DOHH2 (cell line): Measurements from ENCODE around the gene FGGY.

Experiments
- EZH2phosphoT487 ChIP-seq: fragments of 200-600 bp; sonication (generic); IDR thresholded peaks from 2 replicates; pipeline ENCODE4 v1.6.1; 2017; ENCODE audit warnings: borderline replicate concordance, mild to moderate bottlenecking, antibody characterized with exemption, low read length, moderate library complexity, mixed read lengths
- TF ChIP-seq, protein P1 (sequence below): fragments of 200-600 bp; sonication (generic); IDR thresholded peaks from one replicate; pipeline ENCODE4 v1.5.1; 2014; ENCODE audit warnings: antibody characterized with exemption, mild to moderate bottlenecking, low read depth, low read length; ENCODE audit not compliant: poor library complexity, severe bottlenecking

DNA sequence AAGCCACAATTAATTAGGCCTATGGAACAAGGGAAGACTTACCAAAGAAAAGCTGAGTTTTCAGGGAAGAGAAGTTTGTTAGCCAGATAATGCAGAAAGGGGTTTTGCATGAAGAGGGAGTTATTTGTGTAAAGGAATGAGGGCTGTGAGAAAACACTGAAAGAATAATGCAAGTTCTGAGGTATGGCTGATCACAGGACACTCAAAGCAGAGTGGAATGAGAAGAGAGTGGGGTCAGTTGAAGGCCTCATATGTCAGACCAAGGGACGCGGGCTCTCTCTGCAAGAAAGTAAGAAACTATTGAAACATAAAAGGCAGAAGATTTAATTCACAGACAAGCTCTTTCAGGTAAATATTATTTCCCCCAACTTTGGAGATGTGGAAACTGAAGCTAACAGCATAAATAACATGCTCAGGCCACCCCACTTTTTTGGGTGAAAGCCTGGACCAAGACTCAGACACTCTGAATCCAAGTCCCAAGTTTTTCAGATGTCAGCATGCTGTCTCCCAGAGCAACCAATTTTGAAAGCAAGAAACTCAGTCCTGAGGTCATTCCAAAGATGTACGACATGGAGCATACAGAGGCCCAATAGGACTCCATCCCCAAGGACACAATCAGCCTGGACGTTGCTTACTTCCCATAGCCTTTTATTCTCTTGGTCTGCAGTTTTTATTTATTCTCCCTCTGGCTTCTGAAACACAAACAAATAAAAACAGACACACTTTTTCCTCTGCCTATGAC lies 47.3 kb upstream of the FGGY start:
- TF ChIP-seq, protein P1, sequence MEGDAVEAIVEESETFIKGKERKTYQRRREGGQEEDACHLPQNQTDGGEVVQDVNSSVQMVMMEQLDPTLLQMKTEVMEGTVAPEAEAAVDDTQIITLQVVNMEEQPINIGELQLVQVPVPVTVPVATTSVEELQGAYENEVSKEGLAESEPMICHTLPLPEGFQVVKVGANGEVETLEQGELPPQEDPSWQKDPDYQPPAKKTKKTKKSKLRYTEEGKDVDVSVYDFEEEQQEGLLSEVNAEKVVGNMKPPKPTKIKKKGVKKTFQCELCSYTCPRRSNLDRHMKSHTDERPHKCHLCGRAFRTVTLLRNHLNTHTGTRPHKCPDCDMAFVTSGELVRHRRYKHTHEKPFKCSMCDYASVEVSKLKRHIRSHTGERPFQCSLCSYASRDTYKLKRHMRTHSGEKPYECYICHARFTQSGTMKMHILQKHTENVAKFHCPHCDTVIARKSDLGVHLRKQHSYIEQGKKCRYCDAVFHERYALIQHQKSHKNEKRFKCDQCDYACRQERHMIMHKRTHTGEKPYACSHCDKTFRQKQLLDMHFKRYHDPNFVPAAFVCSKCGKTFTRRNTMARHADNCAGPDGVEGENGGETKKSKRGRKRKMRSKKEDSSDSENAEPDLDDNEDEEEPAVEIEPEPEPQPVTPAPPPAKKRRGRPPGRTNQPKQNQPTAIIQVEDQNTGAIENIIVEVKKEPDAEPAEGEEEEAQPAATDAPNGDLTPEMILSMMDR, result no peak
- no peak for TF ChIP-seq EZH2phosphoT487
